WTC11 (cell line): ENCODE results near the gene BNC2. TPM values are rescaled to one million over a fixed set of nuclear protein-coding genes. Genes with fewer than 3 reads are reported as not detected.

Source experiments
- ATAC-seq: fragments of 200-7000 bp; cut with Tn5 transposase; 2 replicates; pipeline ENCODE4 v1.10.0; 2021; ENCODE audit warnings: mild to moderate bottlenecking, moderate library complexity
- CTCF ChIA-PET: fragments of 300-600 bp; sonication (Branson Sonifier 250); formaldehyde crosslinking; loops from one replicate; lab custom pipeline; 2021; ENCODE audit warnings: antibody characterized with exemption; lab: Charles Lee
- POLR2A ChIA-PET: fragments of 350-600 bp; sonication (Branson Sonifier 250); formaldehyde crosslinking; loops from one replicate; lab custom pipeline; 2021; ENCODE audit warnings: antibody characterized with exemption; lab: Charles Lee
- DNase-seq: peaks from one replicate; pipeline ENCODE4 v3.0.0; 2021; ENCODE audit warnings: low spot score
- H3K27ac Mint-ChIP-seq: 2 replicates; pipeline ENCODE4 v1.8.0; 2021; ENCODE audit warnings: mixed read lengths
- H3K27me3 Mint-ChIP-seq: 2 replicates; pipeline ENCODE4 v1.8.0; 2021; ENCODE audit warnings: low read depth, mild to moderate bottlenecking, moderate library complexity, mixed read lengths
- H3K36me3 Mint-ChIP-seq: 2 replicates; pipeline ENCODE4 v1.8.0; 2021; ENCODE audit warnings: mixed read lengths
- H3K4me1 Mint-ChIP-seq: 2 replicates; pipeline ENCODE4 v1.8.0; 2022; ENCODE audit warnings: mixed read lengths
- H3K4me3 Mint-ChIP-seq: 2 replicates; pipeline ENCODE4 v1.8.0; 2021; ENCODE audit warnings: mild to moderate bottlenecking, moderate library complexity, mixed read lengths
- H3K9me3 Mint-ChIP-seq: 2 replicates; pipeline ENCODE4 v1.8.0; 2021; ENCODE audit warnings: mixed read lengths
- ATF3 ChIP-seq: sonication (generic); formaldehyde crosslinking; conservative IDR thresholded peaks from 2 replicates; pipeline ENCODE4 v1.8.1; 2022; ENCODE audit warnings: mild to moderate bottlenecking, missing genetic modification reagents
- CBFB ChIP-seq: sonication (generic); formaldehyde crosslinking; IDR thresholded peaks from 2 replicates; pipeline ENCODE4 v1.8.1; 2022; ENCODE audit warnings: mild to moderate bottlenecking, low read depth, missing genetic modification reagents
- ELF4 ChIP-seq: sonication (generic); formaldehyde crosslinking; IDR thresholded peaks from 2 replicates; pipeline ENCODE4 v1.8.1; 2022; ENCODE audit warnings: low read depth, mild to moderate bottlenecking, moderate library complexity, missing genetic modification reagents
- EMX1 ChIP-seq: fragments of 250-450 bp; sonication (Bioruptor Pico); IDR thresholded peaks from 2 replicates; pipeline ENCODE4 v1.8.0; 2021; ENCODE audit warnings: mild to moderate bottlenecking
- FOXK1 ChIP-seq: sonication (generic); formaldehyde crosslinking; IDR thresholded peaks from 2 replicates; pipeline ENCODE4 v1.8.0; 2022; ENCODE audit warnings: mild to moderate bottlenecking, moderate library complexity, missing genetic modification reagents
- FOXP4 ChIP-seq: sonication (generic); formaldehyde crosslinking; IDR thresholded peaks from 2 replicates; pipeline ENCODE4 v1.8.0; 2022; ENCODE audit warnings: mild to moderate bottlenecking, missing genetic modification reagents
- GRHL2 ChIP-seq: fragments of 250-450 bp; sonication (Bioruptor Pico); IDR thresholded peaks from 2 replicates; pipeline ENCODE4 v1.8.0; 2022; ENCODE audit warnings: mild to moderate bottlenecking, moderate library complexity; ENCODE audit not compliant: insufficient replicate concordance, severe bottlenecking
- GTF2I ChIP-seq: fragments of 250-450 bp; sonication (Bioruptor Pico); conservative IDR thresholded peaks from 2 replicates; pipeline ENCODE4 v1.4.0; 2021; ENCODE audit warnings: mild to moderate bottlenecking
- NR2C2 ChIP-seq: sonication (generic); formaldehyde crosslinking; IDR thresholded peaks from 2 replicates; pipeline ENCODE4 v1.8.0; 2022; ENCODE audit warnings: mild to moderate bottlenecking, missing genetic modification reagents
- OVOL2 ChIP-seq: fragments of 250-450 bp; sonication (Bioruptor Pico); IDR thresholded peaks from 2 replicates; pipeline ENCODE4 v1.9.0; 2021; ENCODE audit warnings: mild to moderate bottlenecking, borderline replicate concordance
- PRRX2 ChIP-seq: fragments of 250-450 bp; sonication (Bioruptor Pico); IDR thresholded peaks from 2 replicates; pipeline ENCODE4 v1.8.0; 2021; ENCODE audit warnings: mild to moderate bottlenecking
- RELA ChIP-seq: sonication (generic); formaldehyde crosslinking; IDR thresholded peaks from 2 replicates; pipeline ENCODE4 v1.8.1; 2022; ENCODE audit warnings: missing genetic modification reagents, mild to moderate bottlenecking, borderline replicate concordance
- RORB ChIP-seq: fragments of 250-450 bp; sonication (Bioruptor Pico); IDR thresholded peaks from 2 replicates; pipeline ENCODE4 v1.9.0; 2021; ENCODE audit warnings: mild to moderate bottlenecking
- TCF7 ChIP-seq: sonication (generic); formaldehyde crosslinking; IDR thresholded peaks from 2 replicates; pipeline ENCODE4 v1.8.0; 2022; ENCODE audit warnings: mild to moderate bottlenecking, low read depth, missing genetic modification reagents, moderate library complexity
- TEAD4 ChIP-seq: sonication (generic); formaldehyde crosslinking; IDR thresholded peaks from 2 replicates; pipeline ENCODE4 v1.8.0; 2022; ENCODE audit warnings: mild to moderate bottlenecking, missing genetic modification reagents
- TP53 ChIP-seq: sonication (generic); formaldehyde crosslinking; IDR thresholded peaks from 2 replicates; pipeline ENCODE4 v1.8.1; 2023; ENCODE audit warnings: mild to moderate bottlenecking, missing genetic modification reagents
- ZNF263 ChIP-seq: sonication (generic); formaldehyde crosslinking; IDR thresholded peaks from 2 replicates; pipeline ENCODE4 v1.8.1; 2022; ENCODE audit warnings: low read depth, mild to moderate bottlenecking, moderate library complexity, missing genetic modification reagents
- ZNF281 ChIP-seq: sonication (generic); formaldehyde crosslinking; IDR thresholded peaks from 2 replicates; pipeline ENCODE4 v1.8.0; 2023; ENCODE audit warnings: mild to moderate bottlenecking, missing genetic modification reagents
- ZNF317 ChIP-seq: sonication (generic); formaldehyde crosslinking; IDR thresholded peaks from 2 replicates; pipeline ENCODE4 v1.8.1; 2023; ENCODE audit warnings: low read depth, mild to moderate bottlenecking, moderate library complexity, missing genetic modification reagents, borderline replicate concordance
- ZNF396 ChIP-seq: fragments of 250-450 bp; sonication (Bioruptor Pico); IDR thresholded peaks from 2 replicates; pipeline ENCODE4 v1.8.0; 2021; ENCODE audit warnings: mild to moderate bottlenecking, moderate library complexity, borderline replicate concordance
- total RNA-seq: library from RNA; stranded (reverse); gene quantifications from 3 replicates; pipeline ENCODE4 v1.2.3, GENCODE V29; 2021

Gene BNC2
- total RNA-seq, 1 experiment from 2014 or later: 33.3 TPM

- no peak for DNase-seq
- H3K9me3 Mint-ChIP-seq: no peaks in the 10 kb centered on the region
- ChIA-PET CTCF (no interaction called here), POLR2A (no interaction called here)
- H3K27me3 Mint-ChIP-seq: no peaks in the 10 kb centered on the region
- no peaks in the 10 kb centered on the region for H3K36me3 Mint-ChIP-seq
- H3K4me3 Mint-ChIP-seq: no peak overlapping the region
- H3K27ac Mint-ChIP-seq: no peak overlapping the region
- H3K4me1 Mint-ChIP-seq: peaks cover 3% of the 10 kb centered on the region
- ATAC-seq: no peak
- TF ChIP-seq RELA (CRISPR knock-in tag) (no peak), NR2C2 (no peak), TP53 (CRISPR knock-in tag) (no peak), EMX1 (CRISPR knock-in tag) (no peak)
Measured at GRCh38 chr9:16406526-16407225, 463.8 kb downstream of the BNC2 start.

GRCh38 chr9:16405421-16405820 is 465.0 kb downstream of the BNC2 start:
- Mint-ChIP-seq H3K4me1 (peaks cover 3% of the 10 kb centered on the region), H3K27me3 (no peaks in the 10 kb centered on the region), H3K9me3 (no peaks in the 10 kb centered on the region), H3K36me3 (no peaks in the 10 kb centered on the region), H3K27ac (no peak overlapping the region), H3K4me3 (no peak overlapping the region)
- POLR2A ChIA-PET: no interaction called here
- CTCF ChIA-PET: no interaction called here
- no peak for ATAC-seq
- no peak for TF ChIP-seq GRHL2 (CRISPR knock-in tag)
- TF ChIP-seq FOXK1 (CRISPR knock-in tag): no peak
- no peak for TF ChIP-seq TEAD4 (CRISPR knock-in tag)
- TF ChIP-seq OVOL2 (CRISPR knock-in tag): no peak
- no peak for TF ChIP-seq PRRX2 (CRISPR knock-in tag)
- TF ChIP-seq ZNF317 (CRISPR knock-in tag): no peak
- TF ChIP-seq ELF4 (CRISPR knock-in tag): no peak
- no peak for TF ChIP-seq ZNF281 (CRISPR knock-in tag)
- DNase-seq: no peak

- CTCF ChIA-PET: no interaction called here
- H3K4me3 Mint-ChIP-seq: no peak overlapping the region
- no peak for TF ChIP-seq GTF2I
- no peak for TF ChIP-seq ATF3
- no peak for TF ChIP-seq ZNF263
- no peak for TF ChIP-seq ZNF281 (CRISPR knock-in tag)
- no peak for TF ChIP-seq TCF7 (CRISPR knock-in tag)
- no peak for TF ChIP-seq RORB (CRISPR knock-in tag)
- no peak for TF ChIP-seq CBFB (CRISPR knock-in tag)
- no peak for TF ChIP-seq OVOL2 (CRISPR knock-in tag)
- TF ChIP-seq FOXP4: no peak
- no peak for TF ChIP-seq ZNF396 (CRISPR knock-in tag)
- H3K27me3 Mint-ChIP-seq: no peaks in the 10 kb centered on the region
- 0 out of 2 replicates have a peak, but pooled peaks cover 4% of the 10 kb centered on the region for H3K9me3 Mint-ChIP-seq
- DNase-seq (no peak), ATAC-seq (no peak)
- H3K27ac Mint-ChIP-seq: no peak overlapping the region
- H3K36me3 Mint-ChIP-seq: no peaks in the 10 kb centered on the region
- peaks cover 2% of the 10 kb centered on the region for H3K4me1 Mint-ChIP-seq
- POLR2A ChIA-PET: no interaction called here
Measured at GRCh38 chr9:16401701-16402100, 468.8 kb downstream of the BNC2 start.
